Measurements from ENCODE around the gene SRGAP2B.
"Not testable (repeated sequence)": the region's sequence is repeated elsewhere in the genome, so short reads cannot be mapped to it uniquely, and the experiment has no call there.

SRGAP2B gene

DNA sequence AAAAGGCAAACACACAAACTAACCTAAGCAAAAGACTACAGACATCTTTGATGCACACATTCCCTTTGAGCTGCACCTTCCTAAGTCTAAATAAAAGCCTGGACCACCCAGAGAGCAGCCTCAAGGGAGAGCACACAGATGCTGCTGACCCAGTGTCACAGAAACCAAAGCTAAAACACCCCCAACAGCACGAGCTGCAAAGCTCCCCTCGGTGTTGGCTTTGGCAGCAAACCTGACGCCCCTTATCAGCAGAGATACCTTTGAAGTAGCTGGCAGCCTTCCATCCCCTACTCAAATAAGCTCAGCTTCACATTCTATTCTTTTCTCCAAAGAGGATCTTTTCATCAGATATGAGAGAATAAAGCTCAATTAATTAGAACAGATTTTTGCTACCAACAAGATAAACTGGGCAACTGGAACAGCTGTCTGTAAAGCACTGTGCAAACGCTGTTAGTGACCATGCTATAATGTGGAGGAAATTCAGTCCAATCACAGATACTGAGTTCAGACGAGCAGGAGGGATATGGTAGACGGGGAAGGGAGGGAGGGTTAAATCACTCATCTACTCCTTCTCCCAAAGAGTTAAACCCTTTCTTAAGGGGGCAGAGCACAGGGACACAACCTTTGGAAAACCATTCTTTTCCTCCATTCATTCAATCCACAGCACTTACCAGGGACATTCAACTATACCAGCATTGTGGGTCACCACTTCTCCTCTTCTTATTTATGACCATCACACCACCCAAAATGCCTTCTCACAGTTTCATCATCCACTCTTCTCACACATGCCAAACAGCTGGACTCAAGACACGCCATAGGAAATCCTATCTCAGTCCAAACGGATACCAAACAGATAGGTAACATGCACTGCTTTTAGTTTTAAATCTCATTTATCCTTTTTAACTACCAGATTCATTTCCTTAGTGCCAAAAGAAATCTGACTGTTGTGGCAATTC lies 148.3 kb downstream of the SRGAP2B start:
- DNase-seq (ENCODE audit: low spot score) = not testable (repeated sequence)

DNA sequence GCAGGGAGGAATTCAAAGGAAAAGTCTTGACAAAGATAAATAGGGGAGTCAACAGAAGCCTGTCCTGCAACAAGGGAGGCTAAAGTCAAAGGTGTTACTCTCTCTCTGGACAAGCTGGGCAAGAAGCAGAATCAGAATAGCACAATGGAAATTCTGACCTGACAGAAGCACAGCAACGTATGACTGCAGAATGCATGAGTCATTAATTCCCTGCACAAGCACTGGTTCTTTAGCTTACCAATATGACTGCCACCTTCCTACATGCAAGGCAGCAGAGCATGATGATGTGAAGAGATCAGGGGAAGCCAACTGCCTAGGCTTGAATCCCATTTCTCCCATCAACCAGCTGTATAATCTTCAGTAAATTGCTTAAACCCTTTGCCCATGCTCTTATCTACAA lies 153.4 kb downstream of the SRGAP2B start:
- DNase-seq (ENCODE audit: low spot score) = not testable (repeated sequence)

DNA sequence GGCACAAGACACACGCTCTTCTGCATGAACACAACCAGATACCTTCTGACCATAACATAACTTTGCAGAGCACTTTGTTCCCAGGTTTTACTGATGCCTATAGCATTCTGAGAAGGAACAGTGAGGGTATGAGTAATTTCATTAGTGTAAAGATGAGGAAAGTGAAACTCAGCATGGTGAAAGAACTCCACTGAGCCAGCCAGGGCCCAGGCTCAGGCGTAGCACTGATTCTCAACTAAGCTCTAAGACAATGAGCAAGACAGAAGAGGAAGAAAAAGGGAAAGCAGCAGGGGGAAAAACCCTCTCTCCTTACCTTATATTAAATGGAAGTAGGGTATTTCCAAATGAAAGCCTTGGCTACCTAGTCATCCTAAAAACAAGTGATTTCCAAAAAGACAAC lies 155.1 kb downstream of the SRGAP2B start:
- not testable (repeated sequence) for DNase-seq (ENCODE audit: low spot score)

DNA sequence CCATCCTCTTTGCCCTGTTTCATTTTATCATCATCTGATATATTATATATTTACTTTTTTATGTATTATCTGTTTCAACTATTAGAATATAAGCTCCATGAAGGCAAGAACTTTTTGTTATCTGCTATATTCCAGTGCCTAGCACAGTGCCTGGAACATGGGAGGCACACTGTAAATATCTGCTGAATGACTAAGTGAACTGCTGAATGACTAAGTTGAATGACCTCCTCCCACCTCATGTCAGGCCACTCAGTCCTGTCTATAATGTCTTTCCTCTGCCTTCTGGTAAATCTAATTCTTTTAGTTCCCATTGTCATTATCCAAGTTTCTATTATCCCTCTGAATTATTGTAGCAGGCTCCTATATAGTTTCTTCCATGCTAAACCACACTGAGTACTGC lies 156.5 kb downstream of the SRGAP2B start:
- DNase-seq (ENCODE audit: low spot score) = not testable (repeated sequence)

DNA sequence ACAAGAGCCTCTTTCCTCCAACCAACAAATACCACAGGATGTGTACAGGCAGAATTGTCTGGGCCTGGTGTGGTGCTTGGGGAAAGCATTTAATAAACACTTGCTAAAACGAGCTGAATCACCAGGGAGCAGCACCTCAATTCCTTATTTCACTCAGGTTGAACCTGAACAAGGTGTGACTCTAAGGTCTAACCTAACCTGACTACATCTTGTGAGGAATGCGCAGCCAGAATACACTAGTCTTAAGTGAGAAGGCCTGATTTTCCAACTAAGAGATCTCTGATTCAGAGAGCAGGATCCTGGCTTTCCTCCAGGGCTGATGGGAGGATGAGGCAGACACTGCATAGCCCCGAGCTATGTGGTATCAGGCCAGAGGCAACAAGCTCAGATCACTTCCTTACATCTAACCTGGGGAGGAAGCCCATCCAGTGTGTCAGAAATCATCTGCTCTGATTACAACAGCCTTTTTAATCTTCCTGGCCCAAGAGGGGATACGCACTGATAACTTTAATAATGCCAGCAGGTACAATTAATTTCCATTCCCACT lies 158.9 kb downstream of the SRGAP2B start:
- not testable (repeated sequence) for DNase-seq (ENCODE audit: low spot score)

DNA sequence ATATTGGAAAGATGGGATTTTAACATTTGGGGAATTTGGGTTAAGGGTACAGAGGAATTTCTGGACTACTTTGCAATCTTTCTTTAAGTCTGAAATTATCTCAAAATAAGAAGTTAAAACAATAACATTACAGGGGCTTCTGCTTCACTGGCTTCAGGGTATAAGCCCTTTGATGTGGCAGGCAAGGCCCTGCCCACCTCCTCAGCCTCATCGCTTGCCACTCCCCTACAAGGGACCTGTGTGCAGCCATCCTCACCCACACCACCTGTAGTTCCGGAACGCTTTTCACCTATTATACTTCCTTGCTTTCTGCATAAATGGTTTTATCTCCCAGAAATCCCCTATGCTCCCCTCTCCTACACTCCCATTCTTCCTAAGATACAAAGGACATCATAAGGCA lies 159.8 kb downstream of the SRGAP2B start:
- not testable (repeated sequence) for DNase-seq (ENCODE audit: low spot score)

DNA sequence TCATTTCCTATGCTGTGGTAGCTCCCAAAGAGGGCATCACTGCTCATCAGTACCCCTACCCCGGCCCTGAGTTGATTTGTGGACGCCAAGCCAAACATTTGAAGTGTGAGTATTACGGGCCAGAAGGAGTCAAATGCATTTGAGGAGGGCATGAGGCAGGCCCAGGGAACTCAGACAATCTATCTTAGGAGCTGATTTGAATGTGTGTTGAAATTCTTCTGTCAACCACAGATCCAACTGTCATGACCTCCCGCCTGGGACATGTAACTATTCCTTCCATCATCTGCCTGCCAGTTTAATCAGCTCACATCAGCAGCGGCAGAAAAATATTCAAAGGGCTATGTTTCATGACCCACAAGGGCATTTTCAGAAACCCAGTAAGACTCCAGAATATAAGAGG lies 162.1 kb downstream of the SRGAP2B start:
- DNase-seq (ENCODE audit: low spot score) = not testable (repeated sequence)

DNA sequence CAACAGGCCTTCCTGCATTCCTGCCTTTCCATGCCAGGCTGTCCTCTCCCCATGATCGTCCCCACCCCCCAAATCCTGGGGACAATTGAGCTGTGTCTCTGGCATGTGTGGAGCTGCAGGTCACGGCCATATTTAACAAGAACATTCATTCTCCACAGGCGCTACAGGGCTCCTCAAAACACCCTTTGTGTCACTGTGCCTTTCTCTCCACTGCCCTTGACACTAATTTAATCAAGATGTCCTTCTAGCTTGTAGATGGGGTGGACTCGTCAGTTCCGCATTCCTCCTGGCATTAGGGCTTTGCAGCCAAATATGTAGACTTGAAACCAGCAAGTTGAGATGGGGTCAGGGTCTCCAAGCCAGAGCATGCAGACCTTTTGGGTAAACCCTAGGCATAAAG lies 163.0 kb downstream of the SRGAP2B start:
- not testable (repeated sequence) for DNase-seq (ENCODE audit: low spot score)

DNA sequence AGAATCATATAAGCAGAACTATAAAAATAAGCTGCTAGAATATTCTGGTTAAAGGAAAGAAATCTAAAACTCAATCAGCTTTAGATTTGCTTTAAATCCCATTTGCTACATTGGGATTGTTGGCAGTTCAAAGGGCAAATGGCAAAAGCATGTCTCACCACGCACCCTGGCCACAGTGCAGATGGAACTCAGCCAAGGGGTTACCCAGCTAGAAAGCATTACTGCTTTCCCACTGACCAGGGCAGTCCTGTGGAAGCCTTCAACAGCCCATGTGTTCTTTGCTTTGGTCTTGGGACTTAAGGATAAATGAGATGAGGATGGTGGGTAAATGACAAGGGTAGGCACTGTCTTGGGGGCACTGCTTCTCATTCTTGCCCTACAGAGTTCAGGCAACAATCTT lies 163.6 kb downstream of the SRGAP2B start:
- not testable (repeated sequence) for DNase-seq (ENCODE audit: low spot score)

DNA sequence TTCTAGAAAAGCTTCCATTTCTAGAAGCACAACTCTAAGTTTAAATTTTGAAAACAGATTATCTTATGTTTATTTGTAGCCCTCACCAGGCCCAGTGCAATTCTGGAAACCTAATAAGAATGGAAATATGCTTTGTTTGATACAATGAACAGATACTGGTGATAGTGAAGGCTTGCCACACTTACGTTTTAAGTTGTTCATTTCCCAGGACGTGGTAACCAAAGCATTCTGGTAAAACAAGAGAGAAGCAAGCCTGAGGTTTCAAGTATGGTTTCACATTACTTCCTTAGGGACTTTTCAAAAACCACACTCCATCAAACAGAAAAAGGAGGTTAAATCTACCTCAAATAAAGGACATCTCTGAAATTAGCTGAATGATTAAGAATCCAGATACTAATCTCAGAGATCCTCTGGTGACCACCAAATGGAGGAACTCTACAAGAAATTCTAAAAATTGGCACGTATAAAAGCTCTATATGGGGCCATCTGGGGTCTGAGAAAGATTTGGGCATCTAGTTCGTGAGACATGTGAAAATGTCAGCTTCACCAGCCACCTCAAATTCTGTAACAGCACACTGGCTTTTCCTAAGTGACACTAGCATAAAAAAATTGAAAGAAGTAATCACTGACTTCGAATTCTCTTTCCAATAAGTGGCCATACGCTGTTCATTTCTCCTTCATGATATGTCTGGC lies 164.9 kb downstream of the SRGAP2B start:
- DNase-seq (ENCODE audit: low spot score) = not testable (repeated sequence)

DNA sequence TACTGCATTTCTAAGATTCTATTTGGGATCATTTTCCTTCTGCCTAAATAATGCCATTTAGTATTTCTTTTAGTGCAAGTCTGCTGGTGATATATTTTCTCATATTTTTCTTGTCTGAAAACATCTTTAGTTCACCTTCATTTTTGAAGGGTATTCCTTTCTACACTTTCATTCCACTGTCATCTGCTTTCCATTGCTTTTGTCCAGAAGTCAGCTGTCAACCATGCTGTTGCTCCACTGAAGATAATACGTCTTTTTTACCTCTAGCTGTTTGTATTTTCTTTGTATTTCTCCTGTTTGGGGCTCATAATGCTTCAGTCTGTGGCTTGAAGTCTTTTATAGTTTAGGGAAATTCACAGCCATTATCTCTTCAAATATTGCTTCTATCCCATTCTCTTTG lies 167.8 kb downstream of the SRGAP2B start:
- not testable (repeated sequence) for DNase-seq (ENCODE audit: low spot score)

DNA sequence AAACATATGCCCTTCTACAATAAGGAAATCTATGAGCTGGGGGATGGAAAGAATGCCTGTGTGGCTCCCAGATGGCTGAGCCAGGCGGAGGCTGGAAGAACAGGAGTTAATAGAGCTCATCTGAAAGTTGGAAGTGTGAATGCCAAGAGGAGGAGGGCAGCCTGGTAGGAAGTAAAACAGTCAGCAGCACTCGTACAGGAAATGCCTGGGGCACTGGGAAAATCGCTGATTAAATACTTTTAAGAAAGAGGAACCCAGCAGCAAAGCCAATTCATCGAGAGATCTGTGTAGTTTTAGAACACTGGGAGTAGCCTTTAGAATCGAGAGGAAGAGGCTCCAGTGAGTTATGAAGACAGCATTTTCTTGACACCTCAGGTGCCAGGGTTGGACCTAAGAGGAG lies 171.5 kb downstream of the SRGAP2B start:
- not testable (repeated sequence) for DNase-seq (ENCODE audit: low spot score)

DNA sequence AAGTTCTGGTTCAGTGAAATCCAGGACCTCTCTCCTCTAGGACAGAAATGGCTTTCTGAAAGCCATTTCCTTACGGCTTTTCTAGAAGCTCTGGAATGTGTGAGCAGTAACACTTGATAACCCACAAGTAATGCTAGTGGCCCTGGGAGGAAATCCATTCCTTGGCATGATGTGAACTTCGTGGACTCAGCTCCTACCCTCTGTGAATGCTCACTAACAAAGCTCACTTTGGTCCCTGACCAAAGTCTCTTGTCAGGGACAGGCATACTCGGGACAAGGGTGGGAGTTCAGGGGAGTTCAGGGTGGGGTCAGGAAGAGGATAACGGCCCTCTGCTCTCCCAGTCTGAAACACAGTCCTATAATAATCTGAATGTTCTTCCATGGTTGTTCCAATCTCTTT lies 172.3 kb downstream of the SRGAP2B start:
- not testable (repeated sequence) for DNase-seq (ENCODE audit: low spot score)

DNA sequence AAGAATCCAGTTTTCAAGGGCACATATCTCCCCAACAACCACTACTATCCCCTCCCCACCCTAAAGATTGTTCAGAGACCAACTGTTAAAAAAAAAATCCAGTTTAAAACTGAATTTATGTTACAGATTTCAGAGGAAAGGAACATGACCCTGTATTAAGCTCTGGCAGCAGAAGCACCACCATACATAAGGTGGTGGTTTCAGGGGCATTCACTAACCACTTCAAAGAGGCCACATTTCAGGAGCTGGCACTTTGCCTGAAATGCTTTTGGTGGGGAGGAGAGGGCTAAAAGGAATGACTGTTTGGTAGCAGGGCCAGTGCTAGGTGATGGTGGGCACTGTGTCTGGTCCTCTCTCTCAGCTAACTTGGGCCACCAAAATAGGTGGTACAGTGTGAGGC lies 176.0 kb downstream of the SRGAP2B start:
- DNase-seq (ENCODE audit: low spot score) = not testable (repeated sequence)

DNA sequence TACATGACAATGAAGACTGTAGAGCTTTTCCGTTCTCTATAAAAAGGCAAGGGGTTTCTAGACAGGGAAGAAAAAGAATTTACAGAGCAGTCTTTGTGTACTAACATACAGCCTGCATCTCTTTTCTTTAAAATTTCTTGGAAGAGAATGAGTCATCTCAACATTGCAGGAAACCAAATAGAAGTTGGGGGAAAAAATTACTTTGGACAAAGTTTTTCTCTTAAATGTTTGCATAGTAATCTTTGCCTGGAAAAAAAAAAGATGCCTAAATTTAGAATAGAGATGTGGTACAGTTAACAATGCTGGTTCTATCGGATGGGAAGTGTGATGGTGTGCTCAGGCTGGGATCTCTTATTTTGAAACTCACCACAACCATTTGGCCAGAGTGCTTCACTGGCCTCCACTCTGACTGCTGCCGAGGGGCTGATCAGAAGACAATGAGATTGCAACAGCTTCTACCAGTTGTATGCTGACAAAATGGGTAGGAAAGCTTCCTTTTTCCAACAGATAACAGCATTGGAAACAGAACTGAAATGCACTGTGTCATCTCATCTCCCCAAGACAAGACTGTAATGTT lies 177.0 kb downstream of the SRGAP2B start:
- DNase-seq (ENCODE audit: low spot score) = not testable (repeated sequence)

DNA sequence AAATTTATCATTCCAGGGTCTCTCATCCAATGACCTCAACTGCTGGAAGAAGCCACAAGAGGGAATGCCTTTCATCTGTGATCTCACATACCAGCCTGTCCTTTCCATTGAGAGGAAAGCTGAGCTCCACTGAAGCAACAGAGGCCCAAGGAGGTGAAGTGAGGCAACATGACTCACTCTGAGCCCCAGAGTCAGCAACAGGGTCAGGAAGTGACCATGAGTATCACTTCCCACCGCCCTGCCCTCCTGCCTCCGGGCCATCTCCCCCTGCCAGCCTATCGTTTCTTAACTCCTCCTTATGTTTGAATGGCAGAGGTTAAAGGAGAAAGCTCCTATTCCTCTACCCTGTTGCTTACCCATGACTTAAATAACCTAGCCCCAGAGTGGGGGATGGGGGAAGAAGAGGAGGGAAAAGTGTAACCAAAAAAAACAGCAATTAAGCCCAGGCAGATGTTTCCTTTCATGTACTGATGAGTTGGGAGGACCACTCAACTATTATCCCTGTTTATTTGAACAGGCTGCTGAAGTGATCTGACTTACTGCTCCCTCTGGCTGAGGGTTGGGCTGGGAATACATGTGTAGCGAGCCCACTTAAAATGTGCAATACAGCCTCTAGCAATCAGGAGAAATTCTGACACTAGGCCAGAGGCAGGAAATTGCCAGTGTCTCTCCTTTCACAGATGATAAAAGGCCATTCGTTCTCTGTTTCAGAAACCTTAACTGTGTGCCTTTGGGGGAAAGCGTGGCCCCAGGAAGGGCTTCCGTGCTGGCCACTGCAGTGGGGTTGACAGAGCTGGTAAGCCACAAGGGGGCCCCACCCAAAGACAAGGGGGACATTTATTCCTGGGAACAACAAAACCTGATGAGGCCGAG lies 177.7 kb downstream of the SRGAP2B start:
- DNase-seq (ENCODE audit: low spot score) = not testable (repeated sequence)

DNA sequence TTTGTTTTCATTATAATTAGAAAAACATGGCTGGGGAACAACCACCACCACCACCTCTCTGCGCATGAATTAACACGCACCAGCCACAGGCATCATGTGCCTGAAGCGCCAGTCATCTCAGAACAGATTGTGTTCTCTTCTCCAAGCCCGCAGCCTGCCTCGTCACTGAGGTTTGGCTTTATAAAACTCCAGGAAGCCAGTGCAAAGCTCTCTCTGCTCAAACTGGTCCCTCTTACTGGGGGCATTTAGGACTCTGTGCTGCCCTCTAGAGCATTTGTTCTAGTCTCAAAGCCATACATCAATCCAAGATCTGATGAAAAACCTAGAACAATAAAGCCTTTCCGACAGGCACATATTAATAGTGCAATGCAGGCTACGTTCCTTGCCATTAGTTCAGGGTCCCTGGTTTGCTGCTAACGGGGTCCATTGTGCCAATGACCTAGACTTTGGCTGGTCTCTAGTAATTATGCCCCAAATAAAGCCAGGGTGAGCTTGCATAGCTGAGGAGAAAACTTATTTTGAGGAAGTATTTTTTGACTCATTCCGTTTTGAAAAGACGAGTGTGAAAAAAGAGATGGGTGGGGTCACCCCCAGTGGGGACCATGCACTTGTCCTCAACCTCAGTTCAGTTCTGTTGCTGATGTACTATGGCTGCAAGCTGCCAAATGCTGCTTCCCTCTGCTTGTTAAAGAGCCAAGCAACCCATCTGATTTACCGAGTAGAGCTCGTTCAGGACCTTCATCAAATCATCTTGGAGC lies 181.0 kb downstream of the SRGAP2B start:
- not testable (repeated sequence) for DNase-seq (ENCODE audit: low spot score)

DNA sequence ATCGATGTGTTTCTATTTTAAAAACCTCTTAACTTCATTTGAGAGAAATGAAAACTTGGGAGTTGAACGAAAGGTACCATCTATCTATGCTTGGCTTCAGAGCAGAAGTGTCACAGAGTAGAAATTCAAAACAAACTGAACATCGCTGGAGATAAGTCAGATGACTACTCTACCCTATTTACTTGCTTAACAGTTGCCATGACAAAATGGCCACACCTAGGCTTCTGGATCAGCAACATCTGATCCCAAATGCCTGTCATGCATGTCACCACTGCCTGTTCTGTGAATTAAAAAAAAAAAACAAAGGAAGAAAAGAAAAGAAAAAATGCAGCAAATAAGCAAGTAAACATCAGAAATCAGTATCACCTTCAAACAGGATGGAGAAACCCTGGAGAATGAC lies 181.7 kb downstream of the SRGAP2B start:
- not testable (repeated sequence) for DNase-seq (ENCODE audit: low spot score)

DNA sequence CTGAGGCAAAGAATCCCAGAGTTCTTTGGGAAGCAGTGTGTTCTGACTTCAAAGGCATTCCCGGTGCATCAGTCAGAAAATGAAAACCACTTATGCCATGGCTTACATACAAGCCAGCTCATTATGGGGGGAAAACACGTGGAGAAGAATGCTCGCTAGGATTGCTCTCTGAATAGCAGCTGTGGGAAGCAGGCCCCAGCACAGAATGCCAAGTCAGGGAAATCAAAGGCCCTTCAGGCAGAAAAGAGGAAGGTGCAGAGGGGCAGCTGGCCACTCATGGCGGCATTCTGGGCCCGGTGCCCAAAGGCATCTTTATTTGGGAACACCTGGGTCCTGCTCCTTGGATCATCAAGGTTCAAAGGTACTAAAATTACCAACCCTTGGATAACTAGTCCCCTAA lies 184.4 kb downstream of the SRGAP2B start:
- not testable (repeated sequence) for DNase-seq (ENCODE audit: low spot score)

DNA sequence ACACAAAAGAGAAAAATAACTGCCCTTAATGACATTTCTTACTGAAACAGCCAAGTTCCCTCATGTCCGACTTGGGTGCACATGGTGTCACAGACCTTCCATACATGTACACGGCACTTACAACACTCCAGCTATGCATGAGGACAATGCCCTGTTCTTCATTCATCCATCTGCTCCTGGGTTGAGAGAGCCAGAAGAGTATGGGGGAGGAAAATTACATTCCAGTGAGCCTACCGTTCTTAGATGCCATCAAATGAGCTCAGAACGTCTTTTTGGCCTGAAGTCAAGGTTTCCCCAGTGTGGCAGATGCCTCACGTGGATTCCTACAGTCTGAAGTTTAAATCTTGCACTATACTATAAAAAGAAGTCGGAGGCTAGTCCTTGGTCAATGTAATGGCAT lies 194.3 kb downstream of the SRGAP2B start:
- not testable (repeated sequence) for DNase-seq (ENCODE audit: low spot score)

All from hepatic stellate cell (primary cell).